IMR-90 (cell line): ENCODE data around the gene CDK12. TPM values are rescaled to one million over a fixed set of nuclear protein-coding genes. Genes with fewer than 3 reads are reported as not detected.

Experiments
- ATAC-seq: fragments of 200-7000 bp; cut with Tn5 transposase; 2 replicates; pipeline ENCODE4 v1.9.1; 2020; ENCODE audit warnings: low read depth, mild to moderate bottlenecking, moderate library complexity
- BruUV-seq: library from RNA; stranded (reverse); fragments of 400-500 nt; replicated peaks from 2 replicates; lab custom pipeline; 2021; lab: Mats Ljungman, UMichigan
- CTCF ChIA-PET: fragments of 300-600 bp; formaldehyde crosslinking; extraction: SDS; loops from one replicate; lab custom pipeline; 2021; ENCODE audit warnings: antibody characterized with exemption; lab: Yijun Ruan, JAX
- POLR2A ChIA-PET: fragments of 300-600 bp; sonication (Branson Sonifier 250); formaldehyde crosslinking; loops from one replicate; lab custom pipeline; 2022; ENCODE audit warnings: antibody characterized with exemption; ENCODE audit not compliant: unreplicated experiment; lab: Charles Lee
- DNase-seq: peaks from one replicate; pipeline ENCODE4 v3.0.0; 2013
- H2AFZ ChIP-seq: replicated peaks from 2 replicates; pipeline ENCODE3; 2013; ENCODE audit warnings: low read length, mild to moderate bottlenecking; ENCODE audit not compliant: poor library complexity
- H2AK5ac ChIP-seq: 2 replicates; pipeline ENCODE4 v1.6.1; 2013; ENCODE audit warnings: low read depth, low read length, inconsistent platforms
- H2AK9ac ChIP-seq: replicated peaks from 2 replicates; pipeline ENCODE3; 2013; ENCODE audit warnings: mild to moderate bottlenecking, low read depth, low read length, moderate library complexity; ENCODE audit not compliant: poor library complexity
- H2BK120ac ChIP-seq: 2 replicates; pipeline ENCODE4 v1.6.1; 2013; ENCODE audit warnings: low read depth, low read length, inconsistent platforms
- H2BK15ac ChIP-seq: 3 replicates; pipeline ENCODE4 v1.6.1; 2013; ENCODE audit warnings: low read depth, low read length, inconsistent platforms
- H2BK20ac ChIP-seq: 2 replicates; pipeline ENCODE4 v1.6.1; 2013; ENCODE audit warnings: low read depth, mild to moderate bottlenecking, inconsistent platforms, low read length, moderate library complexity
- H2BK5ac ChIP-seq: 2 replicates; pipeline ENCODE4 v1.6.1; 2013; ENCODE audit warnings: mild to moderate bottlenecking, low read depth, low read length, inconsistent platforms; ENCODE audit not compliant: poor library complexity, severe bottlenecking
- H3K14ac ChIP-seq: replicated peaks from 2 replicates; pipeline ENCODE4 v1.6.1; 2013; ENCODE audit warnings: low read depth, low read length, inconsistent platforms
- H3K18ac ChIP-seq: 2 replicates; pipeline ENCODE4 v1.6.1; 2013; ENCODE audit warnings: low read depth, low read length, control low read depth
- H3K23ac ChIP-seq: 2 replicates; pipeline ENCODE4 v1.6.1; 2013; ENCODE audit warnings: low read depth, low read length, inconsistent platforms
- H3K27ac ChIP-seq: 2 replicates; pipeline ENCODE4 v1.5.1; 2013; ENCODE audit warnings: mild to moderate bottlenecking, control low read depth, low read length; ENCODE audit not compliant: insufficient read depth
- H3K27me3 ChIP-seq: 2 replicates; pipeline ENCODE4 v1.6.1; 2013; ENCODE audit warnings: low read length; ENCODE audit not compliant: control insufficient read depth, insufficient read depth
- H3K36me3 ChIP-seq: 2 replicates; pipeline ENCODE4 v1.6.1; 2013; ENCODE audit warnings: low read length, mixed read lengths; ENCODE audit not compliant: control insufficient read depth, insufficient read depth
- H3K4ac ChIP-seq: 2 replicates; pipeline ENCODE4 v1.6.1; 2013; ENCODE audit warnings: low read depth, low read length, inconsistent platforms
- H3K4me1 ChIP-seq: 2 replicates; pipeline ENCODE4 v1.6.1; 2013; ENCODE audit warnings: low read length, mixed read lengths; ENCODE audit not compliant: control insufficient read depth, insufficient read depth
- H3K4me2 ChIP-seq: 2 replicates; pipeline ENCODE4 v1.6.1; 2013; ENCODE audit warnings: low read depth, mild to moderate bottlenecking, control low read depth, low read length, moderate library complexity
- H3K4me3 ChIP-seq: 2 replicates; pipeline ENCODE4 v1.5.1; 2013; ENCODE audit warnings: low read depth, mild to moderate bottlenecking, control low read depth, low read length, moderate library complexity; ENCODE audit not compliant: insufficient read depth
- H3K56ac ChIP-seq: 2 replicates; pipeline ENCODE4 v1.6.1; 2013; ENCODE audit warnings: low read length, inconsistent platforms; ENCODE audit not compliant: insufficient read depth; ENCODE audit errors: extremely low read depth
- H3K79me1 ChIP-seq, 2 experiments: 2 replicates each; pipeline ENCODE4 v1.6.1; 2013; ENCODE audit warnings: low read length in 2 of 2, inconsistent platforms in 1 of 2, low read depth in 1 of 2
- H3K9ac ChIP-seq: 2 replicates; pipeline ENCODE4 v1.6.1; 2013; ENCODE audit warnings: low read depth, low read length, control low read depth
- H3K9me1 ChIP-seq: 2 replicates; pipeline ENCODE4 v1.6.1; 2013; ENCODE audit warnings: low read length, inconsistent platforms; ENCODE audit not compliant: insufficient read depth
- H3K9me3 ChIP-seq: 2 replicates; pipeline ENCODE4 v1.6.1; 2013; ENCODE audit warnings: low read length; ENCODE audit not compliant: control insufficient read depth, insufficient read depth
- H4K20me1 ChIP-seq: 2 replicates; pipeline ENCODE4 v1.6.1; 2013; ENCODE audit warnings: low read length, inconsistent platforms; ENCODE audit not compliant: insufficient read depth
- H4K5ac ChIP-seq: 2 replicates; pipeline ENCODE4 v1.6.1; 2013; ENCODE audit warnings: mild to moderate bottlenecking, low read depth, low read length, control low read depth
- H4K8ac ChIP-seq, 2 experiments: 2 replicates each; pipeline ENCODE4 v1.6.1; 2013; ENCODE audit warnings: low read depth in 2 of 2, low read length in 2 of 2, control low read depth in 1 of 2, inconsistent platforms in 1 of 2
- H4K91ac ChIP-seq: 2 replicates; pipeline ENCODE4 v1.6.1; 2013; ENCODE audit warnings: low read depth, low read length, inconsistent platforms; ENCODE audit not compliant: insufficient read depth
- BHLHE40 ChIP-seq: fragments of 150-350 bp; IDR thresholded peaks from 2 replicates; pipeline ENCODE4 v1.6.1; 2016; ENCODE audit warnings: mild to moderate bottlenecking, low read depth, low read length
- CEBPB ChIP-seq: IDR thresholded peaks from 2 replicates; pipeline ENCODE4 v1.6.1; 2012; ENCODE audit warnings: low read depth, low read length, improper control_type of control experiment
- CHD1 ChIP-seq: IDR thresholded peaks from 2 replicates; pipeline ENCODE4 v1.6.1; 2012; ENCODE audit warnings: low read depth, low read length, improper control_type of control experiment
- FOS ChIP-seq: fragments of 150-350 bp; IDR thresholded peaks from 2 replicates; pipeline ENCODE4 v1.6.1; 2016; ENCODE audit warnings: low read depth, low read length
- MAFK ChIP-seq: IDR thresholded peaks from 2 replicates; pipeline ENCODE4 v1.6.1; 2012; ENCODE audit warnings: low read depth, low read length, improper control_type of control experiment
- MAZ ChIP-seq: IDR thresholded peaks from 2 replicates; pipeline ENCODE4 v1.6.1; 2012; ENCODE audit warnings: low read depth, mild to moderate bottlenecking, low read length, improper control_type of control experiment, moderate library complexity, borderline replicate concordance
- MXI1 ChIP-seq: IDR thresholded peaks from 2 replicates; pipeline ENCODE4 v1.6.1; 2012; ENCODE audit warnings: low read depth, mild to moderate bottlenecking, low read length, moderate library complexity, borderline replicate concordance
- NFE2L2 ChIP-seq: fragments of 150-350 bp; IDR thresholded peaks from 2 replicates; pipeline ENCODE4 v1.6.1; 2016; ENCODE audit warnings: low read depth, mild to moderate bottlenecking, low read length
- POLR2A ChIP-seq: IDR thresholded peaks from 2 replicates; pipeline ENCODE4 v1.6.1; 2012; ENCODE audit warnings: mild to moderate bottlenecking, low read depth, low read length
- RAD21 ChIP-seq: IDR thresholded peaks from 2 replicates; pipeline ENCODE4 v1.6.1; 2012; ENCODE audit warnings: low read length, improper control_type of control experiment
- RCOR1 ChIP-seq: IDR thresholded peaks from 2 replicates; pipeline ENCODE4 v1.6.1; 2012; ENCODE audit warnings: mild to moderate bottlenecking, low read length, improper control_type of control experiment; ENCODE audit not compliant: insufficient replicate concordance
- RFX5 ChIP-seq: IDR thresholded peaks from 2 replicates; pipeline ENCODE4 v1.8.0; 2012; ENCODE audit warnings: low read depth, mild to moderate bottlenecking, low read length, moderate library complexity
- WGBS, 2 experiments: methylation state at CpG; one replicate each; pipeline versions ENCODE4 v1.1.5 to v1.1.7; 2013; ENCODE audit warnings: missing lambda C conversion rate in 2 of 2; ENCODE audit not compliant: insufficient read length in 1 of 2; ENCODE audit errors: extremely low coverage in 2 of 2; 5-methylcytosine and 5-hydroxymethylcytosine counted together
- dilution Hi-C: fragments of 300-500 bp; cut with HindIII; formaldehyde crosslinking; loops from one replicate; pipeline ENCODE4 v1.14.3; 2018; ENCODE audit warnings: low sequenced_read_pairs; ENCODE audit not compliant: unreplicated experiment
- in situ Hi-C: fragments of 300-500 bp; cut with MboI; formaldehyde crosslinking; loops from 3 replicates; pipeline ENCODE4 v1.14.3; 2019; ENCODE audit warnings: low sequenced_read_pairs, inconsistent platforms, mixed read lengths
- intact Hi-C: fragments of 100-400 bp; cut with micrococcal nuclease; formaldehyde crosslinking; loops from 2 replicates; pipeline ENCODE4 v1.10.0; 2022
- polyA plus RNA-seq, 3 experiments: library from polyadenylated mRNA; depleted of rRNA; stranded (reverse); fragments of >200 nt; gene quantifications; 2 replicates each; pipeline ENCODE4 v1.2.3, GENCODE V29; 2012; ENCODE audit warnings: low replicate concordance in 1 of 3
- total RNA-seq: library from RNA; depleted of rRNA; stranded (reverse); fragments of >200 nt; gene quantifications from 2 replicates; pipeline ENCODE4 v1.2.3, GENCODE V29; 2012
- TF ChIP-seq, protein P1 (sequence below): fragments of 150-350 bp; IDR thresholded peaks from 2 replicates; pipeline ENCODE4 v1.6.1; 2017; ENCODE audit warnings: mild to moderate bottlenecking, antibody characterized with exemption, low read length, low read depth
- TF ChIP-seq, protein P2 (sequence below): conservative IDR thresholded peaks from 2 replicates; pipeline ENCODE4 v1.5.1; 2012; ENCODE audit warnings: mild to moderate bottlenecking, low read depth, low read length, improper control_type of control experiment
- TF ChIP-seq, protein P3 (sequence below): fragments of 150-350 bp; IDR thresholded peaks from 2 replicates; pipeline ENCODE4 v1.6.1; 2016; ENCODE audit warnings: low read depth, mild to moderate bottlenecking, low read length, moderate library complexity, borderline replicate concordance

The CDK12 gene
- total and polyA plus RNA-seq, 2 of the 4 experiments (the other 2 are of a cell fraction) = 16.1 to 27.1 TPM

DNA sequence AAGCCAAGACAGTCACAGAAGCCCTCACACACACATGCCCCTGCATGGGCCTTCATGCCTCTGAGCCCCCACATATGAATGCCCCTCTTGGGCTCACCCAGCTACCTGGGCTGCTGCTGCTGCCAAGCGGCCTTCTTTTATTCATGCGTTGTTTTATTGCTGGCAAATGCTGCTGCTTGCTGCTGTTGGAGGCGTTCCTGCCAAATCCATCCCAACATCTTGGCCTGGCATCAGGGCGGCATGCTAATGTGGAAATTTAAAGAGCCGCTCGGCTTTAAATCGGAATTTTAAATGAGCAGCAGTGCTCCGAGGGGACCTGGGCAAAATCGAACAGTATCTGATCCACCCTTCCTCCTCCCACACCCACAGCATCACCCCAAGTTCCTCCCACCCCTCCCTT lies 107.4 kb downstream of the CDK12 start:
- intact Hi-C loops = no loop called here
- DNase-seq = no peak
- in situ Hi-C loops = no loop called here

More for the DNA sequence above, 107.4 kb downstream of the CDK12 start:
- Histone ChIP-seq H3K4me3 (no peak overlapping the region), H3K4me2 (no peak overlapping the region), H3K9me3 (peaks cover 2% of the 10 kb centered on the region; the same call in 1 of the 2 replicates), H3K14ac (no peak overlapping the region), H3K18ac (no peak overlapping the region), H3K23ac (no peak overlapping the region), H2BK120ac (no peak overlapping the region), H2BK15ac (no peak overlapping the region), H3K27me3 (no peaks in the 10 kb centered on the region), H2BK20ac (no peak overlapping the region), H3K9ac (no peak overlapping the region), H2AFZ (no peak overlapping the region), H4K8ac (no peak overlapping the region), H3K9me1 (no peaks in the 10 kb centered on the region), H4K5ac (no peak overlapping the region), H3K79me1 (no peaks in the 10 kb centered on the region), H2AK5ac (no peak overlapping the region), H4K91ac (no peak overlapping the region), H4K20me1 (no peaks in the 10 kb centered on the region), H3K36me3 (peaks cover 24% of the 10 kb centered on the region), H3K4ac (no peak overlapping the region), H2BK5ac (no peak overlapping the region), H2AK9ac (no peak overlapping the region), H3K27ac (no peak overlapping the region), H3K56ac (no peak overlapping the region), H3K4me1 (no peaks in the 10 kb centered on the region)
- ChIA-PET POLR2A (no interaction called here), CTCF (no interaction called here)
- dilution Hi-C loops = no loop called here
- WGBS, 2 experiments = 83% methylated on average over 1 of the region's 9 CpGs; no CpG with 5 or more reads in 1 of the 2 experiments
- no peak for ATAC-seq
- TF ChIP-seq MAFK (no peak), POLR2A (no peak), BHLHE40 (no peak), RAD21 (no peak), RFX5 (no peak), RCOR1 (no peak), FOS (no peak), NFE2L2 (no peak), MXI1 (no peak), CEBPB (no peak), MAZ (no peak), CHD1 (no peak)
- TF ChIP-seq, protein P1, sequence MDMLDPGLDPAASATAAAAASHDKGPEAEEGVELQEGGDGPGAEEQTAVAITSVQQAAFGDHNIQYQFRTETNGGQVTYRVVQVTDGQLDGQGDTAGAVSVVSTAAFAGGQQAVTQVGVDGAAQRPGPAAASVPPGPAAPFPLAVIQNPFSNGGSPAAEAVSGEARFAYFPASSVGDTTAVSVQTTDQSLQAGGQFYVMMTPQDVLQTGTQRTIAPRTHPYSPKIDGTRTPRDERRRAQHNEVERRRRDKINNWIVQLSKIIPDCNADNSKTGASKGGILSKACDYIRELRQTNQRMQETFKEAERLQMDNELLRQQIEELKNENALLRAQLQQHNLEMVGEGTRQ = no peak
- TF ChIP-seq, protein P2, sequence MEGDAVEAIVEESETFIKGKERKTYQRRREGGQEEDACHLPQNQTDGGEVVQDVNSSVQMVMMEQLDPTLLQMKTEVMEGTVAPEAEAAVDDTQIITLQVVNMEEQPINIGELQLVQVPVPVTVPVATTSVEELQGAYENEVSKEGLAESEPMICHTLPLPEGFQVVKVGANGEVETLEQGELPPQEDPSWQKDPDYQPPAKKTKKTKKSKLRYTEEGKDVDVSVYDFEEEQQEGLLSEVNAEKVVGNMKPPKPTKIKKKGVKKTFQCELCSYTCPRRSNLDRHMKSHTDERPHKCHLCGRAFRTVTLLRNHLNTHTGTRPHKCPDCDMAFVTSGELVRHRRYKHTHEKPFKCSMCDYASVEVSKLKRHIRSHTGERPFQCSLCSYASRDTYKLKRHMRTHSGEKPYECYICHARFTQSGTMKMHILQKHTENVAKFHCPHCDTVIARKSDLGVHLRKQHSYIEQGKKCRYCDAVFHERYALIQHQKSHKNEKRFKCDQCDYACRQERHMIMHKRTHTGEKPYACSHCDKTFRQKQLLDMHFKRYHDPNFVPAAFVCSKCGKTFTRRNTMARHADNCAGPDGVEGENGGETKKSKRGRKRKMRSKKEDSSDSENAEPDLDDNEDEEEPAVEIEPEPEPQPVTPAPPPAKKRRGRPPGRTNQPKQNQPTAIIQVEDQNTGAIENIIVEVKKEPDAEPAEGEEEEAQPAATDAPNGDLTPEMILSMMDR = no peak
- TF ChIP-seq, protein P3, sequence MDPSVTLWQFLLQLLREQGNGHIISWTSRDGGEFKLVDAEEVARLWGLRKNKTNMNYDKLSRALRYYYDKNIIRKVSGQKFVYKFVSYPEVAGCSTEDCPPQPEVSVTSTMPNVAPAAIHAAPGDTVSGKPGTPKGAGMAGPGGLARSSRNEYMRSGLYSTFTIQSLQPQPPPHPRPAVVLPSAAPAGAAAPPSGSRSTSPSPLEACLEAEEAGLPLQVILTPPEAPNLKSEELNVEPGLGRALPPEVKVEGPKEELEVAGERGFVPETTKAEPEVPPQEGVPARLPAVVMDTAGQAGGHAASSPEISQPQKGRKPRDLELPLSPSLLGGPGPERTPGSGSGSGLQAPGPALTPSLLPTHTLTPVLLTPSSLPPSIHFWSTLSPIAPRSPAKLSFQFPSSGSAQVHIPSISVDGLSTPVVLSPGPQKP = no peak
- no TSS peak for BruUV-seq
